ENCODE data around the gene GNG7. TPM values are rescaled to one million over a fixed set of nuclear protein-coding genes. Genes with fewer than 3 reads are reported as not detected.
A peak's percentile ranks its signal among the peaks of the same experiment; 100 is the strongest.

Gene GNG7
- total RNA-seq, 1 experiment from 2014 or later, result 9.6 TPM

GRCh38 chr19:2469102-2469914, 233.2 kb downstream of the GNG7 start:
- ChIA-PET CTCF (interaction anchor here (0.6 to 10.5 kb wide), 7 partner anchors 78 to 208 kb away, joined by 3 to 82 read pairs (median 5); no protein-coding TSS in a partner anchor), POLR2A (interaction anchor here (1.3 kb wide), 1 partner anchor 109 kb away, joined by 4 read pairs; no protein-coding TSS in a partner anchor)
- Mint-ChIP-seq H3K27ac (peak overlapping the region; percentile 13; the same call in 1 of the 2 replicates), H3K36me3 (no peaks in the 10 kb centered on the region), H3K4me3 (no peak overlapping the region), H3K27me3 (ENCODE audit: low read depth) (no peaks in the 10 kb centered on the region; the same call in 1 of the 2 replicates), H3K9me3 (no peaks in the 10 kb centered on the region), H3K4me1 (peaks cover 7% of the 10 kb centered on the region)
- peak; percentile 34 for ATAC-seq
- no peak for DNase-seq (ENCODE audit: low spot score)
- 0 out of 2 replicates have a peak, but pooled peaks have one; percentile 48 for TF ChIP-seq NFE2L1 (CRISPR knock-in tag; IDR thresholded peaks at IDR 0.05)
- TF ChIP-seq ZNF121 (CRISPR knock-in tag; IDR thresholded peaks at IDR 0.05), result no peak

GRCh38 chr19:2468596-2468995, 233.9 kb downstream of the GNG7 start:
- peaks cover 7% of the 10 kb centered on the region for H3K4me1 Mint-ChIP-seq
- no peak overlapping the region for H3K4me3 Mint-ChIP-seq
- ATAC-seq (no peak), DNase-seq (ENCODE audit: low spot score) (no peak)
- H3K36me3 Mint-ChIP-seq, result no peaks in the 10 kb centered on the region
- POLR2A ChIA-PET, result interaction anchor here (0.6 to 0.7 kb wide), 2 partner anchors 23 to 129 kb away, joined by 3 to 4 read pairs; no protein-coding TSS in a partner anchor
- CTCF ChIA-PET, result interaction anchor here (0.6 to 10.5 kb wide), 5 partner anchors 111 to 207 kb away, joined by 3 to 82 read pairs (median 9); no protein-coding TSS in a partner anchor
- H3K27me3 Mint-ChIP-seq (ENCODE audit: low read depth), result no peaks in the 10 kb centered on the region; the same call in 1 of the 2 replicates
- no peak for TF ChIP-seq GTF2I (CRISPR knock-in tag; conservative IDR thresholded peaks at IDR 0.05)
- no peak for TF ChIP-seq PRDM15 (CRISPR knock-in tag; IDR thresholded peaks at IDR 0.05)
- TF ChIP-seq GABPB1 (CRISPR knock-in tag; IDR thresholded peaks at IDR 0.05), result no peak
- TF ChIP-seq SMAD3 (CRISPR knock-in tag; IDR thresholded peaks at IDR 0.05; ENCODE audit: borderline replicate concordance), result no peak
- TF ChIP-seq, protein P1, sequence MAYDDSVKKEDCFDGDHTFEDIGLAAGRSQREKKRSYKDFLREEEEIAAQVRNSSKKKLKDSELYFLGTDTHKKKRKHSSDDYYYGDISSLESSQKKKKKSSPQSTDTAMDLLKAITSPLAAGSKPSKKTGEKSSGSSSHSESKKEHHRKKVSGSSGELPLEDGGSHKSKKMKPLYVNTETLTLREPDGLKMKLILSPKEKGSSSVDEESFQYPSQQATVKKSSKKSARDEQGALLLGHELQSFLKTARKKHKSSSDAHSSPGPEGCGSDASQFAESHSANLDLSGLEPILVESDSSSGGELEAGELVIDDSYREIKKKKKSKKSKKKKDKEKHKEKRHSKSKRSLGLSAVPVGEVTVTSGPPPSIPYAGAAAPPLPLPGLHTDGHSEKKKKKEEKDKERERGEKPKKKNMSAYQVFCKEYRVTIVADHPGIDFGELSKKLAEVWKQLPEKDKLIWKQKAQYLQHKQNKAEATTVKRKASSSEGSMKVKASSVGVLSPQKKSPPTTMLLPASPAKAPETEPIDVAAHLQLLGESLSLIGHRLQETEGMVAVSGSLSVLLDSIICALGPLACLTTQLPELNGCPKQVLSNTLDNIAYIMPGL (CRISPR knock-in tag; IDR thresholded peaks at IDR 0.05), result no peak
- TF ChIP-seq ETV6 (CRISPR knock-in tag; IDR thresholded peaks at IDR 0.05), result no peak
- TF ChIP-seq IRF2 (CRISPR knock-in tag; IDR thresholded peaks at IDR 0.05; ENCODE audit: borderline replicate concordance, low read depth), result no peak
- TF ChIP-seq TEAD1 (CRISPR knock-in tag; IDR thresholded peaks at IDR 0.05), result no peak
- no peak for TF ChIP-seq JUN (CRISPR knock-in tag; IDR thresholded peaks at IDR 0.05)
- TF ChIP-seq ATF1 (CRISPR knock-in tag; IDR thresholded peaks at IDR 0.05), result no peak
- TF ChIP-seq ZNF396 (CRISPR knock-in tag; IDR thresholded peaks at IDR 0.05; ENCODE audit: borderline replicate concordance), result no peak
- TF ChIP-seq, protein P2, sequence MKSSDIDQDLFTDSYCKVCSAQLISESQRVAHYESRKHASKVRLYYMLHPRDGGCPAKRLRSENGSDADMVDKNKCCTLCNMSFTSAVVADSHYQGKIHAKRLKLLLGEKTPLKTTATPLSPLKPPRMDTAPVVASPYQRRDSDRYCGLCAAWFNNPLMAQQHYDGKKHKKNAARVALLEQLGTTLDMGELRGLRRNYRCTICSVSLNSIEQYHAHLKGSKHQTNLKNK (CRISPR knock-in tag; IDR thresholded peaks at IDR 0.05), result no peak
- no peak for TF ChIP-seq TCF7 (CRISPR knock-in tag; IDR thresholded peaks at IDR 0.05; ENCODE audit: low read depth)
- TF ChIP-seq ZNF671 (CRISPR knock-in tag; IDR thresholded peaks at IDR 0.05), result no peak
- no peak for TF ChIP-seq MAX (CRISPR knock-in tag; IDR thresholded peaks at IDR 0.05)
- TF ChIP-seq CDX4 (CRISPR knock-in tag; IDR thresholded peaks at IDR 0.05; ENCODE audit: borderline replicate concordance), result no peak
- no peak for TF ChIP-seq ELF4 (CRISPR knock-in tag; IDR thresholded peaks at IDR 0.05; ENCODE audit: low read depth)
- TF ChIP-seq STAT6 (CRISPR knock-in tag; conservative IDR thresholded peaks at IDR 0.05; ENCODE audit: low read depth), result no peak
- no peaks in the 10 kb centered on the region for H3K9me3 Mint-ChIP-seq
- no peak overlapping the region for H3K27ac Mint-ChIP-seq

Measured in WTC11 (cell line).